K562 (cell line): Measurements from ENCODE around the gene PPFIA3. TPM values are rescaled to one million over a fixed set of nuclear protein-coding genes. Genes with fewer than 3 reads are reported as not detected.

Experiments
- CHD1 ChIP-seq: fragments of 200-600 bp; sonication (generic); IDR thresholded peaks from one replicate; pipeline ENCODE4 v1.6.1; 2012; ENCODE audit warnings: mild to moderate bottlenecking, moderate library complexity, low read length, inconsistent platforms
- ID3 ChIP-seq, 2 experiments: fragments of 250-450 bp in 1 of 2; fragments of 450-650 bp in 1 of 2; sonication (Bioruptor Pico) in 1 of 2; IDR thresholded peaks; 2 replicates each; pipeline versions ENCODE4 v1.6.1 to v1.8.0; 2016 to 2021; ENCODE audit warnings: mild to moderate bottlenecking in 2 of 2, moderate library complexity in 2 of 2, missing compliant biosample characterization in 1 of 2, missing genetic modification characterization in 1 of 2
- PCBP2 ChIP-seq: fragments of 200-400 bp; formaldehyde crosslinking; IDR thresholded peaks from 2 replicates; pipeline ENCODE4 v1.6.1; 2018; ENCODE audit warnings: low read length, low read depth, mild to moderate bottlenecking, moderate library complexity; ENCODE audit not compliant: poor library complexity, severe bottlenecking
- PTRF ChIP-seq: fragments of 450-650 bp; IDR thresholded peaks from 2 replicates; pipeline ENCODE4 v1.6.1; 2016; ENCODE audit warnings: mild to moderate bottlenecking, missing genetic modification characterization, missing compliant biosample characterization
- REST ChIP-seq, 2 experiments: fragments of 450-650 bp; formaldehyde crosslinking in 1 of 2; IDR thresholded peaks; 2 replicates each; pipeline versions ENCODE4 v1.4.0 to v1.6.1; 2014 to 2020; ENCODE audit warnings: mild to moderate bottlenecking in 2 of 2, borderline replicate concordance in 1 of 2, low read depth in 1 of 2
- ZC3H4 ChIP-seq: sonication (generic); formaldehyde crosslinking; IDR thresholded peaks from 2 replicates; pipeline ENCODE4 v1.9.0; 2021; ENCODE audit warnings: missing genetic modification reagents, borderline replicate concordance
- ZNF280B ChIP-seq: fragments of 250-450 bp; sonication (Bioruptor Pico); IDR thresholded peaks from 2 replicates; pipeline ENCODE4 v1.5.1; 2021; ENCODE audit warnings: mild to moderate bottlenecking
- ZNF518B ChIP-seq: fragments of 250-450 bp; sonication (Bioruptor Pico); IDR thresholded peaks from 2 replicates; pipeline ENCODE4 v1.5.0; 2021; ENCODE audit warnings: mild to moderate bottlenecking, moderate library complexity
- polyA plus RNA-seq, 8 experiments: library from polyadenylated mRNA; depleted of rRNA in 4 of 8; stranded (reverse) in 5 of 8; unstranded in 3 of 8; fragments of >200 nt; fragmentation: Nextera tagmentation in 2 of 8; fragmentation: Illumina TruSeq in 1 of 8; extraction: Ambion mirVana in 2 of 8; extraction: Trizol in 1 of 8; gene quantifications; 2 replicates each; pipeline versions ENCODE4 v1.2.1 to v1.2.3, GENCODE V29; 2011 to 2014; ENCODE audit warnings: inconsistent platforms in 1 of 8, missing spikeins in 1 of 8
- total RNA-seq, 7 experiments: library from RNA; depleted of rRNA in 6 of 7; stranded (reverse); fragments of >200 nt in 6 of 7; fragmentation: Illumina TruSeq in 2 of 7; extraction: Trizol in 2 of 7; gene quantifications; 2 replicates each; pipeline versions ENCODE4 v1.2.1 to v1.2.3, GENCODE V29; 2011 to 2021; ENCODE audit warnings: low replicate concordance in 1 of 7

The PPFIA3 gene
- total and polyA plus RNA-seq, 9 of the 15 experiments (the other 6 are each of a cell fraction or from before 2014, with no cell fraction given): 0.10 to 53.0 (median 17.6) TPM

- TF ChIP-seq REST (IDR thresholded peaks at IDR 0.05; ENCODE audit: borderline replicate concordance): peak; percentile 49
- TF ChIP-seq REST (CRISPR knock-in tag; IDR thresholded peaks at IDR 0.05; ENCODE audit: low read depth): peak; percentile 76
- no peak for TF ChIP-seq ZC3H4 (CRISPR knock-in tag)
- TF ChIP-seq PCBP2: no peak
- no peak for TF ChIP-seq ZNF518B (CRISPR knock-in tag)
- TF ChIP-seq ID3 (CRISPR knock-in tag; IDR thresholded peaks at IDR 0.05): no peak
- peak; percentile 79 for TF ChIP-seq ID3 (tag; IDR thresholded peaks at IDR 0.05)
- no peak for TF ChIP-seq PTRF (tag)
- no peak for TF ChIP-seq CHD1
- TF ChIP-seq ZNF280B (CRISPR knock-in tag): no peak
Measured at GRCh38 chr19:49127674-49128544, 8.6 kb downstream of the PPFIA3 start (continued).
